K562 (cell line): ENCODE results near the gene TXNL4A. TPM values are rescaled to one million over a fixed set of nuclear protein-coding genes. Genes with fewer than 3 reads are reported as not detected.
A peak's percentile ranks its signal among the peaks of the same experiment; 100 is the strongest.

Experiments
- ATAC-seq: fragments of 200-7000 bp; cut with Tn5 transposase; 3 replicates; pipeline ENCODE4 v1.9.1; 2020; ENCODE audit warnings: moderate library complexity
- BruUV-seq: library from RNA; stranded (reverse); fragments of 400-500 nt; replicated peaks from 2 replicates; lab custom pipeline; 2021; lab: Mats Ljungman, UMichigan
- CTCF ChIA-PET: fragments of 300-600 bp; formaldehyde crosslinking; extraction: SDS; loops from one replicate; lab custom pipeline; 2021; ENCODE audit warnings: low intra/inter-chr PET ratio; lab: Yijun Ruan, JAX
- POLR2A ChIA-PET: fragments of 300-600, 350-650 bp; sonication (Branson Sonifier 250); formaldehyde crosslinking; extraction: SDS; loops from one replicate; lab custom pipeline; 2021; ENCODE audit warnings: antibody characterized with exemption, inconsistent platforms; lab: Yijun Ruan, JAX
- DNase-seq, 4 experiments: peaks; one replicate each; pipeline versions ENCODE4 v3.0.0 to v3.0.0-alpha.2; 2011 to 2018; ENCODE audit warnings: low spot score in 3 of 4, mixed read lengths in 3 of 4; ENCODE audit errors: extremely low read depth in 1 of 4
- FAIRE-seq: peaks from 2 replicates; lab custom pipeline; 2011; peaks lifted over from hg19 to GRCh38; lab: Jason Lieb, UNC
- H2AFZ ChIP-seq: 2 replicates; pipeline ENCODE4 v1.6.0; 2011; ENCODE audit warnings: low read depth, low read length, control low read depth, inconsistent platforms
- H3K27ac ChIP-seq: fragments of 200-600 bp; 3 replicates; pipeline ENCODE4 v1.8.0; 2011; ENCODE audit warnings: low read depth, mild to moderate bottlenecking, control low read depth, inconsistent platforms, low read length, moderate library complexity, mixed read lengths; ENCODE audit errors: extremely low read depth
- H3K27me3 ChIP-seq, 2 experiments: fragments of 300-600 bp in 1 of 2; 2 replicates in 1 of 2; 3 replicates in 1 of 2; pipeline versions ENCODE4 v1.6.0 to v1.8.0; 2011; ENCODE audit warnings: inconsistent platforms in 2 of 2, low read length in 2 of 2, mild to moderate bottlenecking in 1 of 2, mixed read lengths in 1 of 2, moderate library complexity in 1 of 2; ENCODE audit not compliant: control insufficient read depth in 2 of 2, insufficient read depth in 2 of 2
- H3K36me3 ChIP-seq: fragments of 300-600 bp; 3 replicates; pipeline ENCODE4 v1.8.0; 2011; ENCODE audit warnings: mild to moderate bottlenecking, low read length, inconsistent platforms; ENCODE audit not compliant: control insufficient read depth, insufficient read depth
- H3K4me1 ChIP-seq, 2 experiments: fragments of 200-600 bp in 1 of 2; replicated peaks in 1 of 2; 2 replicates in 1 of 2; 3 replicates in 1 of 2; pipeline versions ENCODE4 v1.5.1 to v1.8.0; 2011; ENCODE audit warnings: inconsistent platforms in 2 of 2, low read length in 2 of 2, mild to moderate bottlenecking in 1 of 2, mixed read lengths in 1 of 2, moderate library complexity in 1 of 2; ENCODE audit not compliant: control insufficient read depth in 2 of 2, insufficient read depth in 2 of 2
- H3K4me2 ChIP-seq: 2 replicates; pipeline ENCODE4 v1.6.1; 2011; ENCODE audit warnings: low read length, control low read depth, inconsistent platforms, mixed read lengths; ENCODE audit not compliant: insufficient read depth
- H3K4me3 ChIP-seq: fragments of 200-600 bp; sonication (generic), shearing (Covaris generic); 2 replicates; pipeline ENCODE4 v1.5.1; 2016; ENCODE audit warnings: control low read depth, inconsistent platforms
- H3K79me2 ChIP-seq: fragments of 200-600 bp; 3 replicates; pipeline ENCODE4 v1.8.0; 2011; ENCODE audit warnings: low read length, inconsistent platforms; ENCODE audit not compliant: control insufficient read depth, insufficient read depth
- H3K9ac ChIP-seq, 2 experiments: 2 replicates each; pipeline versions ENCODE4 v1.6.0 to v1.6.1; 2011; ENCODE audit warnings: low read depth in 2 of 2, low read length in 2 of 2, control low read depth in 1 of 2, inconsistent platforms in 1 of 2, mild to moderate bottlenecking in 1 of 2, mixed read lengths in 1 of 2; ENCODE audit not compliant: insufficient read depth in 1 of 2
- H3K9me1 ChIP-seq: one replicate; pipeline ENCODE4 v1.6.0; 2011; ENCODE audit warnings: inconsistent platforms, mild to moderate bottlenecking, low read length, moderate library complexity; ENCODE audit not compliant: control insufficient read depth, insufficient read depth
- H3K9me3 ChIP-seq: replicated peaks from 2 replicates; pipeline ENCODE4 v1.5.1; 2011; ENCODE audit warnings: low read depth, low read length, inconsistent platforms; ENCODE audit not compliant: control insufficient read depth, insufficient read depth
- H4K20me1 ChIP-seq: replicated peaks from 2 replicates; pipeline ENCODE4 v1.6.1; 2011; ENCODE audit warnings: low read length, inconsistent platforms, mixed read lengths; ENCODE audit not compliant: control insufficient read depth, insufficient read depth
- MED1 ChIP-seq: sonication (generic); formaldehyde crosslinking; IDR thresholded peaks from 2 replicates; pipeline ENCODE4 v1.8.1; 2023; ENCODE audit warnings: missing genetic modification reagents, borderline replicate concordance
- MEF2D ChIP-seq: conservative IDR thresholded peaks from 2 replicates; pipeline ENCODE4 v1.6.1; 2016; ENCODE audit warnings: low read depth, missing genetic modification characterization, missing compliant biosample characterization
- ZNF197 ChIP-seq: fragments of 200-800 bp; sonication (Bioruptor generic); IDR thresholded peaks from 2 replicates; pipeline ENCODE4 v1.6.1; 2016; ENCODE audit warnings: low read depth, missing genetic modification characterization, missing compliant biosample characterization
- ZNF778 ChIP-seq: fragments of 450-650 bp; formaldehyde crosslinking; IDR thresholded peaks from 2 replicates; pipeline ENCODE4 v1.4.0; 2020; ENCODE audit warnings: mild to moderate bottlenecking, moderate library complexity
- WGBS: fragments of 100-300 bp; shearing (Covaris generic); methylation state at CpG from one replicate; pipeline ENCODE4 v1.1.6; 2016; ENCODE audit warnings: low coverage, mixed read lengths; ENCODE audit not compliant: insufficient coverage; ENCODE audit errors: missing lambda C conversion rate; 5-methylcytosine and 5-hydroxymethylcytosine counted together
- in situ Hi-C: fragments of 300-500 bp; cut with MboI; formaldehyde crosslinking; loops from 4 replicates; pipeline ENCODE4 v1.15.0; 2018; ENCODE audit warnings: inconsistent platforms, mixed read lengths
- intact Hi-C: fragments of 100-400 bp; cut with micrococcal nuclease; formaldehyde crosslinking; loops from 2 replicates; pipeline ENCODE4 v1.14.2; 2022
- polyA plus RNA-seq, 8 experiments: library from polyadenylated mRNA; depleted of rRNA in 4 of 8; stranded (reverse) in 5 of 8; unstranded in 3 of 8; fragments of >200 nt; fragmentation: Nextera tagmentation in 2 of 8; fragmentation: Illumina TruSeq in 1 of 8; extraction: Ambion mirVana in 2 of 8; extraction: Trizol in 1 of 8; gene quantifications; 2 replicates each; pipeline versions ENCODE4 v1.2.1 to v1.2.3, GENCODE V29; 2011 to 2014; ENCODE audit warnings: inconsistent platforms in 1 of 8, missing spikeins in 1 of 8
- total RNA-seq, 7 experiments: library from RNA; depleted of rRNA in 6 of 7; stranded (reverse); fragments of >200 nt in 6 of 7; fragmentation: Illumina TruSeq in 2 of 7; extraction: Trizol in 2 of 7; gene quantifications; 2 replicates each; pipeline versions ENCODE4 v1.2.1 to v1.2.3, GENCODE V29; 2011 to 2021; ENCODE audit warnings: low replicate concordance in 1 of 7
- TF ChIP-seq, protein P1 (sequence below), 2 experiments: fragments of 450-650 bp in 1 of 2; sonication (generic) in 1 of 2; formaldehyde crosslinking in 1 of 2; IDR thresholded peaks; 2 replicates each; pipeline versions ENCODE4 v1.7.1 to v1.9.0; 2016 to 2022; ENCODE audit warnings: inconsistent platforms in 1 of 2, mild to moderate bottlenecking in 1 of 2, missing genetic modification reagents in 1 of 2
- TF ChIP-seq, protein P2 (sequence below): fragments of 250-450 bp; sonication (Bioruptor Pico); IDR thresholded peaks from 2 replicates; pipeline ENCODE4 v1.4.0; 2020; ENCODE audit warnings: borderline replicate concordance

The TXNL4A gene
- total and polyA plus RNA-seq, 9 of the 15 experiments (the other 6 are each of a cell fraction or from before 2014, with no cell fraction given) = 27.0 to 132 (median 87.5) TPM

DNA sequence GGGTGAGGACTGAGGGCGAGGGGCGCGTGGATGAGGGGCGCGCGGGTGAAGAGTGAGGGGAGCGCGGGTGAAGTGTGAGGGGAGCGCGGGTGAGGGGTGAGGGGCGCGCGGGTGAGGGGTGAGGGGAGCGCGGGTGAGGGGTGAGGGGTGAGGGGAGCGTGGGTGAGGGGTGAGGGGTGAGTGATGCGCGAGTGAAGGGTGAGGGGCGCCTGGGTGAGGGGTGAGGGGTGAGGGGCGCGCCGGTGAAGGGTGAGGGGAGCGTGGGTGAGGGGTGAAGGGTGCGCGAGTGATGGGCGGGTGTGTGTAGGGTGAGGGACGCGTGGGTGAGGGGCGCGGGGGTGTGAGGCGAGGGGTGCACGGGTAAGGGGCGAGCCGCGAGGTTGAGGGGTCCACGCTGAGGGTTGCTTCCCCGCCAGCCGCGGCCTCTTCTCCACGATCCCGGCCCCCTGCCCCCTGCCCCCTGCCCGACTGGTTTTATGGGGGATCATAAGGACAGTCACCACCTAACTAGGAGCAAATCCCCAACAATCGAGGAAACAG is 35.8 kb downstream of the TXNL4A start (continued):
- no peak for TF ChIP-seq MEF2D (tag)
- TF ChIP-seq MED1 (CRISPR knock-in tag) = no peak

DNA sequence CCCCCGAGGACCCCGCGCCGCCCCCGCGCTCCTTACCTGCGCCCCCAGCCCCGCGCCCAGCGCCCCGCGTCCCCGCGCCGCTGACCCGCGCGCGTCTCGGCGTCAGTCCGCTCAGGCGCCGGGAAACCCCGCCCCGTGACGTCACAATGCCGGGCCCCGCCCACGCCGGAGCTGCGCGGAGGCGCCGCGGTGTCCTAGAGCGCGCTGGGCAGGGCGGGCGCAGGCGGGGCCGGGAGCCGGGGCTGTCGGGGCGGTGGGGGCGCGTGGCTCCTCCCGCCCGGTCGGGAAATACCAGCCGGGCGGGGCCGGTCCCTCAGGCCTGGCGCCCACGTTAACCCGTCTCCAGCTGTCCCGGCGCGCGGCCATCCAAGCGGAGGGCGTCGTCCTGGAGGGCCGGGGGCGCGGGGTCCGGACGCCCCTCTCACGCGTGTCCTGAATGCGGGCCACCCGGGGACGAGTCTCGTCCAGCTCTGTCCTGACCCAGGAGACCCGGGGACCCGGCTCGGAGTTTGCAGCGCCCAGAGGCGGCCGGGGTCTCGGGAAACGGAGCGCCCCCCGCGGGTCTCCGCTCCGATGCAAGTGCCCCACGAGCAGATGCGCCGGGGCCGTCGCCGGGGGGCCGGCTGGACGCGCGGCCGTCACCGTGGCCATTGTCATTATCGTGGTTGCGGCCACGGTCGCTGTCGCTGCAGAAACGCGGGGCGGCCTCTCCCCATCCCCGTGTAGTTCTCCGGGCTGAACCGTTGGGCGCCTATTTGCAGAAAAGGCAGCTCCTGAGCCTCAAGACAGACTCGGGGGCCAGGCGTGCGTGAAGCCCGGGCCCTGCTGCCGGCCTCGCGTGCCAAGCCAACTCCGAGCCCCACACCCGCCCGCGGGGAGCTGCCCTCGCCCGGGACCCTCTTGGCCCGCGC is 36.6 kb downstream of the TXNL4A start, which contains the start of gene SLC66A2:
TSS of gene SLC66A2 (minus strand) at position 109 of the 911 bp plus-strand sequence. CDS start 727 bp downstream, outside the sequence.
- peak; percentile 86 to 92 (median 90) for DNase-seq
- no peak for FAIRE-seq
- WGBS = 0% methylated on average over 4 of the region's 126 CpGs
- in situ Hi-C loops = no loop called here
- no peaks in the 10 kb centered on the region for H3K36me3 ChIP-seq
- BruUV-seq = no TSS peak
- H3K9me1 ChIP-seq = no peaks in the 10 kb centered on the region
- no peaks in the 10 kb centered on the region; the same call in 1 of the 2 replicates for H4K20me1 ChIP-seq
- CTCF ChIA-PET = no interaction called here
- H3K9ac ChIP-seq = peak within 1 kb of the TSS; percentile 61 to 90
- POLR2A ChIA-PET = interaction anchor here (1.6 kb wide), 1 partner anchor 9 kb away, joined by 3 read pairs; no protein-coding TSS in a partner anchor
- intact Hi-C loops = no loop called here
- peak within 1 kb of the TSS; percentile 52 for H3K4me3 ChIP-seq
- H3K79me2 ChIP-seq = peaks cover 8% of the 10 kb centered on the region; the same call in 1 of the 3 replicates
- ATAC-seq = peak; percentile 98
- H3K27ac ChIP-seq = peak within 1 kb of the TSS; percentile 55; the same call in 1 of the 3 replicates
- peak within 1 kb of the TSS; percentile 74 for H3K4me2 ChIP-seq
- H3K4me1 ChIP-seq = peaks cover 6 to 28% of the 10 kb centered on the region in 2 experiments; a peak in 4 of 5 replicates
- no peaks in the 10 kb centered on the region for H3K27me3 ChIP-seq
- H2AFZ ChIP-seq = peak within 1 kb of the TSS; percentile 89
- no peaks in the 10 kb centered on the region for H3K9me3 ChIP-seq
- TF ChIP-seq, protein P1, sequence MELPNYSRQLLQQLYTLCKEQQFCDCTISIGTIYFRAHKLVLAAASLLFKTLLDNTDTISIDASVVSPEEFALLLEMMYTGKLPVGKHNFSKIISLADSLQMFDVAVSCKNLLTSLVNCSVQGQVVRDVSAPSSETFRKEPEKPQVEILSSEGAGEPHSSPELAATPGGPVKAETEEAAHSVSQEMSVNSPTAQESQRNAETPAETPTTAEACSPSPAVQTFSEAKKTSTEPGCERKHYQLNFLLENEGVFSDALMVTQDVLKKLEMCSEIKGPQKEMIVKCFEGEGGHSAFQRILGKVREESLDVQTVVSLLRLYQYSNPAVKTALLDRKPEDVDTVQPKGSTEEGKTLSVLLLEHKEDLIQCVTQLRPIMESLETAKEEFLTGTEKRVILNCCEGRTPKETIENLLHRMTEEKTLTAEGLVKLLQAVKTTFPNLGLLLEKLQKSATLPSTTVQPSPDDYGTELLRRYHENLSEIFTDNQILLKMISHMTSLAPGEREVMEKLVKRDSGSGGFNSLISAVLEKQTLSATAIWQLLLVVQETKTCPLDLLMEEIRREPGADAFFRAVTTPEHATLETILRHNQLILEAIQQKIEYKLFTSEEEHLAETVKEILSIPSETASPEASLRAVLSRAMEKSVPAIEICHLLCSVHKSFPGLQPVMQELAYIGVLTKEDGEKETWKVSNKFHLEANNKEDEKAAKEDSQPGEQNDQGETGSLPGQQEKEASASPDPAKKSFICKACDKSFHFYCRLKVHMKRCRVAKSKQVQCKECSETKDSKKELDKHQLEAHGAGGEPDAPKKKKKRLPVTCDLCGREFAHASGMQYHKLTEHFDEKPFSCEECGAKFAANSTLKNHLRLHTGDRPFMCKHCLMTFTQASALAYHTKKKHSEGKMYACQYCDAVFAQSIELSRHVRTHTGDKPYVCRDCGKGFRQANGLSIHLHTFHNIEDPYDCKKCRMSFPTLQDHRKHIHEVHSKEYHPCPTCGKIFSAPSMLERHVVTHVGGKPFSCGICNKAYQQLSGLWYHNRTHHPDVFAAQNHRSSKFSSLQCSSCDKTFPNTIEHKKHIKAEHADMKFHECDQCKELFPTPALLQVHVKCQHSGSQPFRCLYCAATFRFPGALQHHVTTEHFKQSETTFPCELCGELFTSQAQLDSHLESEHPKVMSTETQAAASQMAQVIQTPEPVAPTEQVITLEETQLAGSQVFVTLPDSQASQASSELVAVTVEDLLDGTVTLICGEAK (IDR thresholded peaks at IDR 0.05) = peak; percentile 36; the same call in 1 of the 2 replicates
- TF ChIP-seq, protein P1 (CRISPR knock-in tag; IDR thresholded peaks at IDR 0.05) = no peak
- TF ChIP-seq ZNF778 (CRISPR knock-in tag) = no peak
- no peak for TF ChIP-seq ZNF197 (CRISPR knock-in tag)
- TF ChIP-seq, protein P2, sequence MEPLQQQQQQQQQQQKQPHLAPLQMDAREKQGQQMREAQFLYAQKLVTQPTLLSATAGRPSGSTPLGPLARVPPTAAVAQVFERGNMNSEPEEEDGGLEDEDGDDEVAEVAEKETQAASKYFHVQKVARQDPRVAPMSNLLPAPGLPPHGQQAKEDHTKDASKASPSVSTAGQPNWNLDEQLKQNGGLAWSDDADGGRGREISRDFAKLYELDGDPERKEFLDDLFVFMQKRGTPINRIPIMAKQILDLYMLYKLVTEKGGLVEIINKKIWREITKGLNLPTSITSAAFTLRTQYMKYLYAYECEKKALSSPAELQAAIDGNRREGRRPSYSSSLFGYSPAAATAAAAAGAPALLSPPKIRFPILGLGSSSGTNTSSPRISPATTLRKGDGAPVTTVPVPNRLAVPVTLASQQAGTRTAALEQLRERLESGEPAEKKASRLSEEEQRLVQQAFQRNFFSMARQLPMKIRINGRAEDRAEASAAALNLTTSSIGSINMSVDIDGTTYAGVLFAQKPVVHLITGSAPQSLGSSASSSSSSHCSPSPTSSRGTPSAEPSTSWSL (CRISPR knock-in tag) = no peak
